Uterus (tissue), 2 donors: ENCODE results near the gene GALNT4.

Experiments
- CTCF ChIP-seq, 4 experiments: fragments of 200-600 bp in 2 of 4; fragments of 450-650 bp in 2 of 4; sonication (generic) in 2 of 4; IDR thresholded peaks; one replicate each; pipeline ENCODE4 v1.5.1; 2016 to 2019; ENCODE audit warnings: antibody characterized with exemption in 4 of 4, mild to moderate bottlenecking in 2 of 4, moderate library complexity in 1 of 4
- POLR2A ChIP-seq, 2 donors: fragments of 450-650 bp; IDR thresholded peaks; one replicate each; pipeline ENCODE4 v1.6.1; 2016; ENCODE audit warnings: antibody characterized with exemption in 2 of 2, mild to moderate bottlenecking in 1 of 2, moderate library complexity in 1 of 2

GRCh38 chr12:89486264-89486663, 38.3 kb downstream of the GALNT4 start:
- TF ChIP-seq CTCF (IDR thresholded peaks at IDR 0.05): no peak
- TF ChIP-seq POLR2A (IDR thresholded peaks at IDR 0.05): no peak
